Middle frontal gyrus (tissue), 1 donor: Measurements from ENCODE around the gene TARDBP.
"Not testable (repeated sequence)": the region's sequence is repeated elsewhere in the genome, so short reads cannot be mapped to it uniquely, and the experiment has no call there.

Source experiments
- DNase-seq: peaks from one replicate; pipeline ENCODE4 v3.0.0-alpha.2; 2015; ENCODE audit warnings: low spot score; ENCODE audit errors: extremely low spot score

TARDBP gene

DNA sequence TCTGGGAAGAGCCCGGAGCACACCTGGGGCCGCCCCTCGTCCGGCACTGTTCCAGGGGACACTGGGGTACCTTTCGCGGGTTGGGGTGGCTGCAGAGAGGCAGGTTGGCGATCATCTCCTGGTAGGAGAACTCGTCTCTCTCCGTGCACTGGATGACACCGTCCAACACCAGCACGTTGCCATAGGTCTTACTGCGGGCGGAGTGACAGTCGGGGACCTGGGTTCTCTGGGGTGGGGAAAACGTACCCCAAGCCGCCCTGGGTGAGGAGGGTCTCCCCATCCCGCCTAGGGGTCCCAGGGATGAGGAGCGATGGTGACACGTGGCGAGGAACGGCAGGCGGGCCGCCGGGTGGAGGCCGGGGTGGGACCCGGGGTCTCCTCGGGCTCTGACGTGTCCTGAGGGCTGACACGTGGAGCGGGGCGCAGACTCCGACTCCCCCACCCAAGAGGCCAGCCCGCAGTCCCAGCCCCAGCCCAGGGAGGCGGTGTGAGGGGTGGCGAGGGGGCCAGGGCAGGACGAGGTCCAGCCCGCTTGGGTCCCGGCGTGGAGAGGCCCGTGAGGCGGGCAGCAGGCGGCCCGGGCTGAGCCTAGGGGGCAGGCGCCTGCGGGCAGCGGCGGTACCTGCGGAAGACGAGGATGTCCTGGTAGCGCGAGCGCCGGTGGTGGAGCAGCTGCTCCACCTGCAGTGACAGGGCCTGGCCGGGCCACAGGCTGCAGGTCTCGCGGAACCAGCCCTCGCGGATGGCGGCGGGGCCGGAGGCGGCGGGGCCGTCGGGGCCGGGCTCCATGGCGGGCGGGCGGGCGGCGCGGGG, 46.9 kb downstream of the TARDBP start:
- no peak for DNase-seq

DNA sequence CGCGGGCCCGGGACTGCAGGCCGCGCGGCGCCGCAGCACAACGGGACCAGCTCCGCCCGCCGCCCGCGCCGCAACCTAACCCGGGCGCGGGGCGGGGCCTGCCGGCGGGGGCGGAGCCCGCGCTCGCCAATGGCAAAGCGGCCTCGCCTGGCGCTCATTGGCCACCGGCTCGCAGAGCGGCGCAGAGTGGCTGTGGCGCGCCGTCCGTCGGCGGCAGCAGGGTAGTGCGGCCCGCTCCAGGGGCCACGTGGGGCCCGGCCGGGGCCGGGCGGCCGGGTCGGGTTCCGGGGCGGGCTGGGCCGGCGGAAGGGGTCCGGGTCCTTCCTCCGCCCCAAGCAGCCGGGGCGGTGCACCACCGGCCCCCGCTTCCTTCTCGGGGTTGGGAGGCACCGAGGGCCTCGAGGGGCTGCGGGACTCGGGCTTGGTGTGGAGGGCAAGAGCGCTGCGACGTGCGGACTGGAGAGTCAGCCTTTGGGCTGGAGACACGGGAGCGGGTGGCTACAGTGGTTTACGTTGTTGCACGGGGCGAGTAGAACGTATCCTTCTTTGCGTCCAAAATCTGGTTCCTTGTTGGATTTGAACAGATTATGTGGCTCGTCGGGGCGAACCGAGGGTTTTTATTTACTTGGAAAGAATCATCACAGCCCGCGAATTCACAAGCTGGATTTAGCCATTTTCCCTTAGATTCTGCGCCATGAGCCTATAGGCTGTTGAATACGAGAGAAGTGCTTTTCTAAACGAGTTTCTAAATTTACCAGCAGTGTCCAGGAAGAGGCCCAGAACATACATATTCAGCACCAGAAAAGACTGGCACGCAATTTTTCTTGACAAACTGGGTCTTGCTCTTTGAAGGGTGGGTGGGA, 47.7 kb downstream of the TARDBP start, which contains the start of gene SRM:
Gene SRM, minus strand, starts transcription at position 51 of the 863 bp plus-strand sequence. CDS start 75 bp downstream, outside the sequence.
- DNase-seq, result peak; percentile 86

DNA sequence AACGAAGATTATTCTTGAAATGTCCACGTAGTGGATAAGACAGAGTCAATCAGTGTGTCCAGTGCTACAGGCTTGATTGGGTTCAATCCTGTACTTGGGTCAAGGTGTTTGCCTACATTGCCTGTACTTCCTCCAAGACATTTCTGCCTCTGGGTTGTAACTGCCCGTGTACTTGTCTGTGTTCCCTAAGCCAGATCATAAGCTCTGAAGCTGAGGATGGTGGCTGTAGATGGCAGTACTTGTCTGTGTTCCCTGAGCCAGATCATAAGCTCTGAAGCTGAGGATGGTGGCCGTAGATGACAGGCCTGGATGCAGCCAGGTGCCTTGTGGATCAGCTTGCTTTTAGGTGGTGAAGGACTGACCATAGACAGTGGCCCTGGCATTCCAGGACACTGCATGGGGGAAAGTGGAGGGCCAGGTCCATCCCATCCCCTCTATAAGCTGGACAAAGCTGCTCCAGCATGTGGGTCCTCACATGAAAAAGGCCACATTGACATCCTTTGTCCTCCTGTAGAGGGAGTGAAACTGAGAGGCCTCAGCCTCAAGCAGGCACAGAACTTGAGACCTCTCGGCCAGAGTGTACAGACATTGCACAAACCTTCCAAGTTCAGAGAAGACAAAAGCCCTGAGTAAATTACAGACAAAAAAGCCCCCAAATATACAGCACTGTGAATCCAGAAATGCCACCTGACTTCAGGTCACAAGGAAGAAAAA, 49.4 kb downstream of the TARDBP start:
- no peak for DNase-seq

DNA sequence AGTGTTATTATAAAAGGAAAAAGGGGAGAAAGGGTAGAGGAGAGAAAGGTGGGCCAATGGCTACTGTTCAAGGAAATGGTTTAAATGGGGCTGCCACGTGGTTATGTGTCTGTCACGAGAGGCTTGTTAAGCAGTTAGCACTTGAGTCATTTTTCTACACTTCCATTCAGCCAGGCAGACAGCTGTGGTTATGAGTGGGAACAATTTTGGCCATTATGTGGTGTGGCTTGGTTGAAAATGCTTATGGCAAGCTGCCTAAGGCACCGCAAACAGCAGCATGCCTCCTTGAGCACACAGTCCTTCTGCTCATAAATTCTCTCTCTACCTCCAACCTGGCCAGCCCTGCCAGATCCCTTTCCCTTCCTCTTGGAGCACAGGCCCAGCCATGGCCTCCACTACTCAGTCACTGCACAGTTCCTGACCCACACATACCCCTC, 50.5 kb downstream of the TARDBP start:
- DNase-seq, result peak; percentile 20

DNA sequence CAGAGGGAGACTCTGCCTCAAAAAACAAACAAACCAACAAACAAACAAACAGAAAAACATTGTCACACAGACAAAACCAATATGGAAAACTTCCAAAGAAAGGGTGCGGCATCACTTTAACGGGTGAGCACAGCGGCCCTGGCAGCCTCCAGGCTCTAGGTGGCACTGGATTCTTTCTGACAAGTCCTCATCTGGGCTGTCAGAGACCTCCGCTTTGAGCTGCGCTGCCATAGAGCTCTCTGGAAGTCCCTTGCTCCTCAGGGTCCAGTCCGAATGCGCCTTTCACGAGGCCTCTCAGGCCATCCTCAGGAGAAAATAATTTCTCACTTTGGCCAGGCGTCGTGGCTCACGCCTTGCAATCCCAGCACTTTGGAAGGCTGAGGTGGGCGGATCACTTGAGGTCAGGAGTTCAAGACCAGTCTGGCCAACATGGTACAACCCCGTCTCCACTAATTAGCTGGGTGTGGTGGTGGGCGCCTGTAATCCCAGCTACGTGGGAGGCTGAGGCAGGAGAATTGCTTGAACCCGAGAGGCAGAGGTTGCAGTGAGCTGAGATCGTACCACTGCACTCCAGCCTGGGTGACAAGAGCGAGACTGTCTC, 51.6 kb downstream of the TARDBP start:
- not testable (repeated sequence) for DNase-seq

DNA sequence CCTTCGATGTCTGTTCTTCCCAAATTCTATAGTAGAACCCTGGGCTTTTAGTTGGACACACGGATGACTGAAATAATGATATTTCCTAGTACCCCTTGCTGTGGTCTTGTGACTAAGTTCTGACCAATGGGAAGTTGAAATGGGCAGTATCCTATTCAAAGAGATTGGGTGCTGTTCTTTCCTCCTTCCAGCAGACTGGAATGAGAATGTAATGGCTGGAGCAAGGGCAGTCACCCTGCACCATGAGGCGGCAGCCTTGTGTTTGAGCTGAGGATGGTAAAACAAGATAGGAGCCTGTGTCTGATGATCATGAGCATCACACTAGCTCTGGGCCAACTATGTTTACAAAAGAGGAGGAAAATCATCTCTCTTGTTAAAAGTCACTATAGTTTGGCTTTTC, 52.5 kb downstream of the TARDBP start:
- DNase-seq, result no peak

DNA sequence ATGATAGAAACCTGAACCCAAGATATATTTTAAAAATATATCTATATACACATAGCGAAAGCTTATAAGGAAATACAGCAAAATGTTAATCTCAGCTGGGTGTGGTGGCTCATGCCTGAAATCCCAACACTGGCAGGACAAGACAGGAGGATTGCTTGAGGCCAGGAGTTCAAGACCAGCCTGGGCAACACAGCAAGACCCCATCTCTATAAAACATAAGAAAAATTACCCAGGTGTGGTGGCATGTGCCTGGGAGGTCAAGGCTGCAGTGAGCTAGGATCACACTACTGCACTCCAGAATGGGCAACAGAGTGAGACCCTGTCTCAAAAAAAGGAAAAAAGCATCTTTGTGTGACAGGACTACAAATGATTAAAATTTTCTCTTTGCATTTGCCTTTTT, 53.3 kb downstream of the TARDBP start:
- DNase-seq, result no peak

DNA sequence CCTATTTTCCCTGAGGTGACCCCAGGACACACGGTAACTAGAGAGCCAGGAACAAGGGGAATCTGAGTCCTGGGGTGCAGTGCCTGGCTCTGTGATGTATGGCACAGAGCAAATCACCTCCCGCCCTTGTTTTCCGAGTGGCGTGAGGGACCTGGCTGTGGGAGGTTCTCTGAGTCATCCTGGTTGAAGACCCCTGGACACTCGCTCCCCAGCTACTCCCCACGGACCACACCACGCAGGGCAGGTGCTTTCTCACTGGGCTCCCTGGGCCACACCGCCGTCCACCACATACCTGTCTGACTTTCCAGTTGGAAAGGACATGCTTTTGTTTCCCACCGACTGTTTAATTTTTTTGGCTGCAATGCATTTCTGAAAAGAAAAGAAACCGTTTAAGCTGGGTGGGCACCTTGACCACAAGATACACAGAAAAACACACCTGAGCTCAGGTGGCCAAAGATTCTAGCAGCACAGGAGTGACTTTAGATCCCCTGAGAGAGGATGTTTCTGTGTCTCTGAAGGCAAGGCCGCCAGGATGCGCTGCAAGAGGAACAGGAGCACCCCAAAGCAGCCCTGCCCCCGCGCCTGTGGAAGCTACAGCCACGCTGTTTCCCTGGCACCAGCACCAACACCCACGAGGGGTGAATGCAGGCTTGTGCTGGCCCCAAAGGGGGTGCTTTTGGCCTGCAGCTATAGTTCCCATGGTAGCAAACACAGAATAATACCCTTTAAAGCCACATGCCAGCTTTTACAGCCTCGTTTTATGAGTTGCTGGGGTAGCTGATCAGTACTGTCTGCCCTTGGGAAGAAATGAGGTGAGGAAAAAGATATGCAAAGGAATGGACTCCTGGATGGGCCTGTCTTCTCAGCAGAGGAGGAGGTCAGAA, 55.5 kb downstream of the TARDBP start:
- DNase-seq, result no peak

DNA sequence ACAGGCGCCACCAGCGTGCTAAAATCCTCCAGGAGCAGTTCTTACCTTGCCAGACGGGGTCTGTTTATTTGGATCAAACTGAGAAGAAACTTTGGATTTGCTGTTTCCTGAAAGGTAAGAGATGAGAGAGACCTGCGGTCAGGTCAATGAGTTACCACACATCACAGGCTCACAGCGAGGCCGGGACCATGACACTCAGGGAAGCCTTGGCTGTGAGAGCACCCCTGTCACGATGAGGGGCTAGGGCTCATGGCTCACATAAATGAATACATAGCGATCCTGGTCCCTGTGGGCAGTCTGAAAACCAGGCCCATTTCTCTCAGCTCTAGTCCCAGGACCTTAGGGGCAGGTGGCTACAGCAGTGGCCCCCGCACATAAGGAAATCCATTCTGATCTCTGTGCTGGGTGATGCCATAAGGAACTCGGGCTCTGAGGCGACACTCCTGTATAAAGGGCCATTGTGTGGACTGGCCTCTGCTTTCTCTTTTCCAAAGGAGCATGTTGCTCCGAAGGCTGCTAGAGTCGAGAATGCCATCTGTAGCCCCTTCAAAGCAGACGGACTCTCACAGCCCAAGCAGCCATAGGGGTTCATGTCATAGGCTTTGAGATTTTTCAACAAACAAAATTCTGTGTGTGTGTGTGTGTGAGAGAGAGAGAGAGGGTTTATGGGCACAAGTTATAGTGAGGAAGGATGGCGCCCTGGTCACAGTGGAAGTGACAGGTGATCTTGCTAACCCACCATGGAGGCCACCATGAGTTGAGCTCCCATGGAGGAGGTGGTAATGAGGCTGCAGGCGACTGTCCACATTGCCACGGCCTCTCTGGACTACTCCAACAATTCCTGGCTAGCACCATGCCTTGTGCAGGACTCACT, 56.4 kb downstream of the TARDBP start:
- DNase-seq, result no peak

DNA sequence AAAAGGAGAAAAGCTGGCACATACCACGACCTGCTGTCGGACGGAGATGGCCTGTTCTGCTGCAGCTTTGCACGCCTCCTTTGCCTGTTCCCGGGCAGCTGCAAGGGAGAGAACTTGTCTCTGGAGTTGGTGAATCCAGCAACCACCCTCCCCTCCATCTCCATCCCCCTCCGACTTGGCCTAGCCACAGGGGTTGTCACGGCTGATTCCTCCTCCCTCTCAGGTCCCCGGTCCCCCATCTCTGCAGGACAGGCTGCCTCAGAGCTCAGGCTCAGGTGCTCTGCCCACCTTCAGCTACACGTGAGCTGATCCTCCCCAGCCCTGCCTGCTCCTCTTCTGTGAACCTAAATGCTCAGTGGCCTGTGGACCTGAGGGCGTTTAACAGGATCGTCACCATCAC, 58.4 kb downstream of the TARDBP start:
- DNase-seq, result no peak

DNA sequence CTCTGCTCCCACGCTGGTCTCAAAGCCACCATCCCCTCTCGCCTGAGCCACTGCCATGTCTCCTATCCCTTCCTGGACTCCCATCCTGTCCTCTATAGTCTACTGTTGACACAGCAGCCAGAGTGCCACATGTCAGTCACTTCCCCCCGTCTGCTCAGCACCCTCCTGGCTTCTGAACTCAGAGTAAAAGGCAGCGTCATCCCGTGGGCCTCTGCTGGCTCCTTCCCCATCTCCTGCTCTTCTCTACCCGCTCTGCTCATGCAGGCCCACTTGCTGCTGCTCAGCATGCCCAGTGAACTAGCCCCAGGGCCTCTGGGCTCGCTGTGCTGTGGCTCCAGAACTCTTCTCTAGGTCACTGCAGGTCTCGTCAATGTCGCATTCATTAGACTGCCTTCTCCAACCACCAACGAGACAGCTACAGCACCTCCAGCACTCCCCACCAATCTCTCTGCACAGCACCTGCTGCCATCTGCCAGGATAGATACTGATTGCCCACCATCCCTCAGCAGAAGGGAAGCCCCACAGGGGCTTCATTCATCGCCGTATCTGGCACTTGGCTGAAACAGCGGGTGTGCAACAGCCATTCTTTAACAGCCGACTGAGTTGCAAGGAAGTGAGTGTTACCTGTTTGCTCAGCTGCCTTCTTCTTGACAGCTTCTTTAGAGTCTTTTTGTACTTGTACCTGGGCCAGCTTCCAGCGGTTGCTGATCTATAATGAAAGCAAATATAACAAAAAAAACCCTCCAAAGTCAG, 59.2 kb downstream of the TARDBP start:
- no peak for DNase-seq

DNA sequence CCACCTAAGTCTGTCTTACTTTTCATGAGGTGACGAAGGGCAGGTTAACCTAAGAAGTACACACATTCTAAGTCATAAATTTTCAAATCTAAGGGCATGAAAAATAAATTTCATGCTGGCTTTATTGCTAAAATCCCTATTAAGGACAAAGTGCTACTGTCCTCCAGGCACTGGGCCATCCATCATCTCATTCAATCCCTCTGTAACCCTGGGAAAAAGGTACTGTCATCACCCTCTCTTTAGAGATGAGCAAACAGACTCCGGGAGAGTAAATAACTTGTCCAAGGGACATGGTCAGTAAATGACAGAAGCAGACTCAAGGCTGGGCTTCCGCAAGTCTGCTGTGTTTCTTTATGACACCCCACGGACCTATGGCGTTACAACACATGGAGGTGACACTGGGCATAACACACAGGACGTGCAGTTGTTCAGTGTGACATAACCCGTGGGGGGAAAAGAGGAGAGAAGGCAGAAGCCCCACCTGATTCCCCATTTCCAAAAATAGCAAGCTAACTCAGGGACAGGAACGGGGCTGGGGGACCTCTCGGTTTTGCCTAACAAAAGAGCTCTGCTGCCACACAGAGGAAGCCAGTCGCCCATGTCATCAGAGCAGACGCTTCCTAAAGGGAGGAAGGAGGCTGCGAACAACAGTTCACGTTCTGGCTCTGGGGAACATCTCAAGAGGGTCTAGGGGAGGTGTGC, 59.9 kb downstream of the TARDBP start:
- no peak for DNase-seq

DNA sequence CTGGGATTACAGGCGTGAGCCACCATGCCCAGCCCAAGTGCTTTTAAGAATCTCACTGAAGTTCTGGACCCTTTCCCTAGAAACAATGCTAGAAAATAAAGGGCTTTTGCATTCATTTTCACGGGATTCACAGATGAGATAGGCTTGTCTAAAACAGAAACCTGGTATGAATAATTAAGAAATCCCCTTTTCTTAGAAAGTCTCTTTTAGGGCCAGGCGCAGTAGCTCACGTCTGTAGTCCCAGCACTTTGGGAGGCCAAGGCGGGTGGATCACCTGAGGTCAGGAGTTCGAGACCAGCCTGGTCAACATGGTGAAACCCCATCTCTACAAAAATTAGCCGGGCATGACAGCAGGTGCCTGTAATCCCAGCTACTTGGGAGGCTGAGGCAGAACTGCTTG, 60.9 kb downstream of the TARDBP start:
- not testable (repeated sequence) for DNase-seq
